ENCODE results near the gene MRGPRX4. TPM values are rescaled to one million over a fixed set of nuclear protein-coding genes. Genes with fewer than 3 reads are reported as not detected.

The MRGPRX4 gene
- total RNA-seq, 4 donors from 2014 or later, result not detected

- intact Hi-C loops (cut with DNase I; ENCODE audit: low total_unique reads), result no loop called here
- no peak for DNase-seq (ENCODE audit: low spot score in 2 of 2)
- H3K4me3 ChIP-seq (ENCODE audit: low read depth, poor library complexity, severe bottlenecking), result no peak overlapping the region
- TF ChIP-seq CTCF (IDR thresholded peaks at IDR 0.05), result no peak
- TF ChIP-seq POLR2A (IDR thresholded peaks at IDR 0.05), result no peak
- WGBS, 2 donors, result 15 to 18% methylated on average over 6 of the region's 6 CpGs
Measured at GRCh38 chr11:18203723-18204122, 31.1 kb downstream of the MRGPRX4 start.

GRCh38 chr11:18204220-18204619 lies 31.6 kb downstream of the MRGPRX4 start:
- TF ChIP-seq CTCF (IDR thresholded peaks at IDR 0.05) (no peak), POLR2A (IDR thresholded peaks at IDR 0.05) (no peak)
- no peak overlapping the region for H3K4me3 ChIP-seq (ENCODE audit: low read depth, poor library complexity, severe bottlenecking)
- DNase-seq (ENCODE audit: low spot score in 2 of 2), result peak in 1 of 2 donors; percentile 70
- WGBS, 2 donors, result 83 to 86% methylated on average over 3 of the region's 3 CpGs
- intact Hi-C loops (cut with DNase I; ENCODE audit: low total_unique reads), result no loop called here

- intact Hi-C loops (cut with DNase I; ENCODE audit: low total_unique reads), result no loop called here
- H3K4me3 ChIP-seq (ENCODE audit: low read depth, poor library complexity, severe bottlenecking), result no peak overlapping the region
- TF ChIP-seq POLR2A (IDR thresholded peaks at IDR 0.05) (no peak), CTCF (IDR thresholded peaks at IDR 0.05) (no peak)
- DNase-seq (ENCODE audit: low spot score in 2 of 2), result no peak
Measured at GRCh38 chr11:18204771-18205170, 32.1 kb downstream of the MRGPRX4 start.

- no peak for TF ChIP-seq CTCF (IDR thresholded peaks at IDR 0.05)
- no peak for TF ChIP-seq POLR2A (IDR thresholded peaks at IDR 0.05)
- WGBS, 2 donors, result 32 to 36% methylated on average over 29 to 32 of the region's 33 CpGs
- H3K4me3 ChIP-seq (ENCODE audit: low read depth, poor library complexity, severe bottlenecking), result no peak overlapping the region
- intact Hi-C loops (cut with DNase I; ENCODE audit: low total_unique reads), result no loop called here
- no peak for DNase-seq (ENCODE audit: low spot score in 2 of 2)
Measured at GRCh38 chr11:18209058-18209457, 36.4 kb downstream of the MRGPRX4 start.

GRCh38 chr11:18221274-18221876 lies 48.7 kb downstream of the MRGPRX4 start:
- intact Hi-C loops (cut with DNase I; ENCODE audit: low total_unique reads), result no loop called here
- no peak overlapping the region for H3K4me3 ChIP-seq (ENCODE audit: low read depth, poor library complexity, severe bottlenecking)
- TF ChIP-seq CTCF (IDR thresholded peaks at IDR 0.05) (no peak), POLR2A (IDR thresholded peaks at IDR 0.05) (no peak)
- 81 to 100% methylated on average over 4 of the region's 5 CpGs for WGBS, 2 donors
- DNase-seq (ENCODE audit: low spot score in 2 of 2), result no peak

GRCh38 chr11:18222814-18223421 lies 50.3 kb downstream of the MRGPRX4 start:
- intact Hi-C loops (cut with DNase I; ENCODE audit: low total_unique reads), result no loop called here
- TF ChIP-seq POLR2A (IDR thresholded peaks at IDR 0.05) (no peak), CTCF (IDR thresholded peaks at IDR 0.05) (no peak)
- WGBS, 2 donors, result 88 to 91% methylated on average over 3 of the region's 3 CpGs
- no peak overlapping the region for H3K4me3 ChIP-seq (ENCODE audit: low read depth, poor library complexity, severe bottlenecking)
- DNase-seq (ENCODE audit: low spot score in 2 of 2), result no peak
